Chondrocyte (in vitro differentiated cells): ENCODE results near the gene OBP2A. TPM values are rescaled to one million over a fixed set of nuclear protein-coding genes. Genes with fewer than 3 reads are reported as not detected.

Experiments
- DNase-seq: peaks from one replicate; pipeline ENCODE4 v3.0.0; 2021; ENCODE audit warnings: mixed read lengths, low spot score
- H3K27ac Mint-ChIP-seq: one replicate; pipeline ENCODE4 v1.8.0; 2021; ENCODE audit warnings: mild to moderate bottlenecking, moderate library complexity, mixed read lengths; ENCODE audit not compliant: unreplicated experiment
- H3K27me3 Mint-ChIP-seq: 2 replicates; pipeline ENCODE4 v1.8.0; 2021; ENCODE audit warnings: low read depth, mixed read lengths
- H3K36me3 Mint-ChIP-seq: 2 replicates; pipeline ENCODE4 v1.8.0; 2021; ENCODE audit warnings: low read depth, mixed read lengths
- H3K4me1 Mint-ChIP-seq: 2 replicates; pipeline ENCODE4 v1.8.0; 2021; ENCODE audit warnings: low read depth, mild to moderate bottlenecking, mixed read lengths
- H3K4me3 Mint-ChIP-seq: one replicate; pipeline ENCODE4 v1.8.0; 2021; ENCODE audit warnings: mild to moderate bottlenecking, moderate library complexity, mixed read lengths; ENCODE audit not compliant: unreplicated experiment
- H3K9me3 Mint-ChIP-seq: 2 replicates; pipeline ENCODE4 v1.8.0; 2021; ENCODE audit warnings: low read depth, mixed read lengths
- total RNA-seq: library from RNA; stranded (reverse); gene quantifications from 3 replicates; pipeline ENCODE4 v1.2.1, GENCODE V29; 2021
- TF ChIP-seq, protein P1 (sequence below): fragments of 200-600 bp; sonication (generic); IDR thresholded peaks from 2 replicates; pipeline ENCODE4 v1.5.0; 2021; ENCODE audit warnings: antibody characterized with exemption, mild to moderate bottlenecking, moderate library complexity

The OBP2A gene
- total RNA-seq, 1 donor from 2014 or later: 0.50 TPM

DNA sequence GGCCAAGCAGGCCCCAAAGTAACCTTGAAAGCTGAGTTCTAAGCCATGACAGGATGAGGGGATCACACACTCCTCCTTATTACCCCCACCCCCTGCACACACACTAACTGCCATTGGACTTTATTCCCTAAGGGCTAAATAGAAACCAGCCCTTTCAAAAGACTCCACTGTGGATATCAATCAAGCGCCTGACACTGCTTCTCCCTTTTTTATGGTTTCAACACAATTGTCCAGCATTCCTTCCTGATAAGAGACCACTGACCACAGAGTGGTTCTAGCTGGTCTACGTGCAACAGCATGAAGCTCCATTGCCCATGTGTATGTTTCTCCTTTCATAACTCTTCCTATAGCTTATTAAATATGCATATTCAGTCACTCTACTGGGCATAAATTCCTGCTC lies 50.3 kb downstream of the OBP2A start:
- Mint-ChIP-seq H3K4me3 (no peak overlapping the region), H3K27me3 (peaks cover 37% of the 10 kb centered on the region), H3K4me1 (no peaks in the 10 kb centered on the region), H3K27ac (no peak overlapping the region), H3K36me3 (peaks cover 9% of the 10 kb centered on the region), H3K9me3 (peaks cover 22% of the 10 kb centered on the region)
- TF ChIP-seq, protein P1, sequence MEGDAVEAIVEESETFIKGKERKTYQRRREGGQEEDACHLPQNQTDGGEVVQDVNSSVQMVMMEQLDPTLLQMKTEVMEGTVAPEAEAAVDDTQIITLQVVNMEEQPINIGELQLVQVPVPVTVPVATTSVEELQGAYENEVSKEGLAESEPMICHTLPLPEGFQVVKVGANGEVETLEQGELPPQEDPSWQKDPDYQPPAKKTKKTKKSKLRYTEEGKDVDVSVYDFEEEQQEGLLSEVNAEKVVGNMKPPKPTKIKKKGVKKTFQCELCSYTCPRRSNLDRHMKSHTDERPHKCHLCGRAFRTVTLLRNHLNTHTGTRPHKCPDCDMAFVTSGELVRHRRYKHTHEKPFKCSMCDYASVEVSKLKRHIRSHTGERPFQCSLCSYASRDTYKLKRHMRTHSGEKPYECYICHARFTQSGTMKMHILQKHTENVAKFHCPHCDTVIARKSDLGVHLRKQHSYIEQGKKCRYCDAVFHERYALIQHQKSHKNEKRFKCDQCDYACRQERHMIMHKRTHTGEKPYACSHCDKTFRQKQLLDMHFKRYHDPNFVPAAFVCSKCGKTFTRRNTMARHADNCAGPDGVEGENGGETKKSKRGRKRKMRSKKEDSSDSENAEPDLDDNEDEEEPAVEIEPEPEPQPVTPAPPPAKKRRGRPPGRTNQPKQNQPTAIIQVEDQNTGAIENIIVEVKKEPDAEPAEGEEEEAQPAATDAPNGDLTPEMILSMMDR: no peak
- no peak for DNase-seq

Other genes starting within 250 kb of the OBP2A start
- 9.1 to 19.6 TPM (median 19.5 TPM) in 3 replicates for gene PPP1R26, start 66.3 kb upstream of the OBP2A start, total RNA-seq
- 22.7 to 24.6 TPM (median 24.4 TPM) in 3 replicates for gene MRPS2, start 45.4 kb upstream of the OBP2A start, total RNA-seq
- gene LCN1, start 24.7 kb upstream of the OBP2A start, total RNA-seq: 0.60 TPM in 1 of 3 replicates, not detected in the others
- gene PAEP, start 15.6 kb downstream of the OBP2A start, total RNA-seq: not detected in 3 replicates
- not detected in 3 replicates for gene GLT6D1, start 93.4 kb downstream of the OBP2A start, total RNA-seq
- gene LCN9, start 117.2 kb downstream of the OBP2A start, total RNA-seq: 1.8 to 2.0 TPM in 2 of 3 replicates, not detected in the other
- not detected in 3 replicates for gene SOHLH1, start 153.4 kb downstream of the OBP2A start, total RNA-seq
- not detected in 3 replicates for gene KCNT1, start 156.1 kb downstream of the OBP2A start, total RNA-seq